Cardiac muscle cell (in vitro differentiated cells and primary cell): ENCODE data around the gene ARL13B. TPM values are rescaled to one million over a fixed set of nuclear protein-coding genes. Genes with fewer than 3 reads are reported as not detected.
A peak's percentile ranks its signal among the peaks of the same experiment; 100 is the strongest.
"Not testable (repeated sequence)": the region's sequence is repeated elsewhere in the genome, so short reads cannot be mapped to it uniquely, and the experiment has no call there.

Experiments used
- DNase-seq, 2 donors: peaks; one replicate each; pipeline versions ENCODE4 v3.0.0 to v3.0.0-alpha.2; 2010 to 2017; ENCODE audit warnings: low read depth in 1 of 2, low spot score in 1 of 2
- H3K27ac ChIP-seq: fragments of 200-600 bp; sonication (generic); 2 replicates; pipeline ENCODE4 v1.5.1; 2016
- H3K27me3 ChIP-seq: fragments of 200-600 bp; sonication (generic); 2 replicates; pipeline ENCODE4 v1.6.0; 2016; ENCODE audit warnings: control low read depth
- H3K36me3 ChIP-seq: fragments of 200-600 bp; sonication (generic); 2 replicates; pipeline ENCODE4 v1.5.1; 2016; ENCODE audit warnings: control low read depth
- H3K4me1 ChIP-seq: fragments of 200-600 bp; sonication (generic); 2 replicates; pipeline ENCODE4 v1.8.1; 2017; ENCODE audit warnings: low read depth, mild to moderate bottlenecking, mixed run types
- H3K4me3 ChIP-seq: fragments of 200-600 bp; sonication (generic); 2 replicates; pipeline ENCODE4 v1.5.1; 2016; ENCODE audit warnings: mild to moderate bottlenecking
- H3K9me3 ChIP-seq: fragments of 200-600 bp; sonication (generic); 2 replicates; pipeline ENCODE4 v1.5.1; 2017; ENCODE audit warnings: low read depth, mild to moderate bottlenecking, control low read depth
- CTCF ChIP-seq: IDR thresholded peaks from 2 replicates; pipeline ENCODE4 v1.5.1; 2012; ENCODE audit warnings: low read depth, mild to moderate bottlenecking, low read length
- polyA plus RNA-seq: library from polyadenylated mRNA; unstranded; fragments of >200 nt; fragmentation: Nextera tagmentation; extraction: Ambion mirVana; gene quantifications from 2 replicates; pipeline ENCODE4 v1.2.1, GENCODE V29; 2016
- total RNA-seq: library from RNA; depleted of rRNA; stranded (reverse); fragments of >200 nt; gene quantifications from 2 replicates; pipeline ENCODE4 v1.2.3, GENCODE V29; 2016

ARL13B gene
- total RNA-seq (5.4 and 6.8 TPM in 2 replicates), polyA plus RNA-seq (8.5 and 8.8 TPM in 2 replicates)

GRCh38 chr3:93979850-93980676 lies at the start of gene ARL13B:
ARL13B (plus strand) TSS chr3:93980155; CDS start chr3:93980424, 269 bp downstream.
- TF ChIP-seq CTCF, result no peak
- Histone ChIP-seq H3K9me3 (no peaks in the 10 kb centered on the region), H3K4me1 (peaks cover 11% of the 10 kb centered on the region), H3K36me3 (no peaks in the 10 kb centered on the region), H3K27ac (peak within 1 kb of the TSS; percentile 77), H3K27me3 (no peaks in the 10 kb centered on the region), H3K4me3 (peak within 1 kb of the TSS; percentile 87)
- peak; percentile 99 for DNase-seq

- no peaks in the 10 kb centered on the region for H3K36me3 ChIP-seq
- no peaks in the 10 kb centered on the region for H3K4me1 ChIP-seq
- H3K4me3 ChIP-seq, result no peak overlapping the region
- no peaks in the 10 kb centered on the region for H3K27me3 ChIP-seq
- H3K9me3 ChIP-seq, result no peaks in the 10 kb centered on the region
- DNase-seq, result peak in 1 of 2 donors; percentile 6
- no peak overlapping the region for H3K27ac ChIP-seq
- no peak for TF ChIP-seq CTCF
Observed at GRCh38 chr3:93931597-93932229, 48.2 kb upstream of the ARL13B start.

- no peaks in the 10 kb centered on the region for H3K27me3 ChIP-seq
- no peak for DNase-seq
- no peak for TF ChIP-seq CTCF
- H3K9me3 ChIP-seq, result no peaks in the 10 kb centered on the region
- H3K36me3 ChIP-seq, result no peaks in the 10 kb centered on the region
- no peak overlapping the region for H3K27ac ChIP-seq
- H3K4me1 ChIP-seq, result no peaks in the 10 kb centered on the region
- no peak overlapping the region for H3K4me3 ChIP-seq
Observed at GRCh38 chr3:93934366-93935046, 45.4 kb upstream of the ARL13B start.

GRCh38 chr3:93936549-93936948 lies 43.4 kb upstream of the ARL13B start:
- DNase-seq, result no peak
- Histone ChIP-seq H3K36me3 (no peaks in the 10 kb centered on the region), H3K9me3 (no peaks in the 10 kb centered on the region), H3K4me3 (no peak overlapping the region), H3K27me3 (no peaks in the 10 kb centered on the region), H3K4me1 (no peaks in the 10 kb centered on the region), H3K27ac (no peak overlapping the region)
- TF ChIP-seq CTCF, result no peak

GRCh38 chr3:93937485-93937884 lies 42.5 kb upstream of the ARL13B start:
- H3K36me3 ChIP-seq, H3K27me3 ChIP-seq, H3K4me1 ChIP-seq, H3K4me3 ChIP-seq, H3K27ac ChIP-seq, H3K9me3 ChIP-seq, DNase-seq: not testable (repeated sequence)

- DNase-seq, H3K27ac ChIP-seq, H3K4me1 ChIP-seq, H3K36me3 ChIP-seq, H3K4me3 ChIP-seq, H3K27me3 ChIP-seq, H3K9me3 ChIP-seq: not testable (repeated sequence)
Observed at GRCh38 chr3:93949958-93950357, 30.0 kb upstream of the ARL13B start.
